Measurements from ENCODE around the gene NUDT19. TPM values are rescaled to one million over a fixed set of nuclear protein-coding genes. Genes with fewer than 3 reads are reported as not detected.
A peak's percentile ranks its signal among the peaks of the same experiment; 100 is the strongest.

Gene NUDT19
- total and polyA plus RNA-seq, 9 of the 15 experiments (the other 6 are each of a cell fraction or from before 2014, with no cell fraction given) = 9.6 to 38.6 (median 14.4) TPM

- peak; percentile 42 for TF ChIP-seq BRD9 (IDR thresholded peaks at IDR 0.05; ENCODE audit: low read depth, partially characterized antibody)
- 0 out of 4 replicates have a peak, but pooled peaks of 1 of the 2 experiments have one; percentile 44 for TF ChIP-seq ZMIZ1 (IDR thresholded peaks at IDR 0.05; ENCODE audit: low read depth in 2 of 2, low read length in 2 of 2)
- peak; percentile 23 for TF ChIP-seq E2F8 (IDR thresholded peaks at IDR 0.05; ENCODE audit: low read depth, partially characterized antibody)
- TF ChIP-seq TRIM28 (IDR thresholded peaks at IDR 0.05) = no peak
- no peak; the same call in 1 of the 2 replicates for TF ChIP-seq CREB1 (IDR thresholded peaks at IDR 0.05)
- 0 out of 2 replicates have a peak, but pooled peaks have one; percentile 30 for TF ChIP-seq CREB1 (CRISPR knock-in tag; IDR thresholded peaks at IDR 0.05)
- TF ChIP-seq SMAD1 (IDR thresholded peaks at IDR 0.05; ENCODE audit: low read depth, low read length, partially characterized antibody) = peak; percentile 8
- TF ChIP-seq CEBPZ (IDR thresholded peaks at IDR 0.05; ENCODE audit: borderline replicate concordance, low read depth, low read length) = no peak
- peak; percentile 58 for TF ChIP-seq BHLHE40 (IDR thresholded peaks at IDR 0.05; ENCODE audit: low read length)
- TF ChIP-seq PCBP2 (IDR thresholded peaks at IDR 0.05; ENCODE audit: low read depth, low read length, poor library complexity, severe bottlenecking) = no peak
- TF ChIP-seq RCOR1 (IDR thresholded peaks at IDR 0.05; ENCODE audit: borderline replicate concordance in 1 of 2, low read depth in 2 of 2, low read length in 2 of 2) = 0 out of 4 replicates have a peak, but pooled peaks of 1 of the 2 experiments have one; percentile 34
- peak; percentile 36; the same call in 1 of the 2 replicates for TF ChIP-seq ATF7 (IDR thresholded peaks at IDR 0.05)
- TF ChIP-seq BCOR (IDR thresholded peaks at IDR 0.05) = no peak
- TF ChIP-seq NRF1 (conservative IDR thresholded peaks at IDR 0.05 in 1 of 2, IDR thresholded peaks at IDR 0.05 in 1 of 2) = peak; percentile 22 to 41; a peak in 2 of 4 replicates
- TF ChIP-seq MEIS2 (IDR thresholded peaks at IDR 0.05; ENCODE audit: partially characterized antibody) = peak; percentile 80
- no peak for TF ChIP-seq IRF1 (CRISPR knock-in tag; IDR thresholded peaks at IDR 0.05; ENCODE audit: borderline replicate concordance)
Measured at GRCh38 chr19:32691291-32691951, at the start of gene NUDT19 (continued).

Measured in K562 (cell line).